HL-60 (cell line): ENCODE data around the gene CISD3.

Source experiments
- DNase-seq, 2 experiments: peaks; one replicate each; pipeline ENCODE4 v3.0.0-alpha.2; 2010 to 2020; ENCODE audit warnings: low read depth in 1 of 2, low spot score in 1 of 2
- H3K27ac ChIP-seq: fragments of 250-450 bp; sonication (Bioruptor Pico); replicated peaks from 2 replicates; pipeline ENCODE4 v1.5.1; 2020; ENCODE audit warnings: mild to moderate bottlenecking, moderate library complexity
- H3K27me3 ChIP-seq: fragments of 250-450 bp; sonication (Bioruptor Pico); 2 replicates; pipeline ENCODE4 v1.5.1; 2021; ENCODE audit warnings: mild to moderate bottlenecking, moderate library complexity; ENCODE audit not compliant: insufficient read depth, poor library complexity, severe bottlenecking
- H3K4me3 ChIP-seq: replicated peaks from 2 replicates; pipeline ENCODE4 v1.5.1; 2011; ENCODE audit warnings: mild to moderate bottlenecking, control low read depth, low read length; ENCODE audit not compliant: insufficient read depth
- GABPA ChIP-seq: IDR thresholded peaks from 2 replicates; pipeline ENCODE4 v1.6.1; 2012; ENCODE audit warnings: low read depth
- POLR2AphosphoS5 ChIP-seq: IDR thresholded peaks from 2 replicates; pipeline ENCODE4 v1.6.1; 2012; ENCODE audit warnings: low read depth
- SPI1 ChIP-seq: IDR thresholded peaks from 2 replicates; pipeline ENCODE4 v1.6.1; 2012; ENCODE audit warnings: low read depth, mild to moderate bottlenecking, borderline replicate concordance
- TF ChIP-seq, protein P1 (sequence below): IDR thresholded peaks from one replicate; pipeline ENCODE4 v1.5.1; 2011; ENCODE audit warnings: low read length, control low read depth, inconsistent platforms; ENCODE audit not compliant: insufficient read depth
- TF ChIP-seq, protein P2 (sequence below): IDR thresholded peaks from 2 replicates; pipeline ENCODE4 v1.6.1; 2012; ENCODE audit warnings: low read depth; ENCODE audit not compliant: insufficient replicate concordance

Gene CISD3

GRCh38 chr17:38738007-38738662 lies 8.0 kb downstream of the CISD3 start:
- Histone ChIP-seq H3K27ac (no peak overlapping the region), H3K4me3 (no peak overlapping the region), H3K27me3 (peaks cover 3% of the 10 kb centered on the region)
- no peak for DNase-seq
- TF ChIP-seq, protein P1, sequence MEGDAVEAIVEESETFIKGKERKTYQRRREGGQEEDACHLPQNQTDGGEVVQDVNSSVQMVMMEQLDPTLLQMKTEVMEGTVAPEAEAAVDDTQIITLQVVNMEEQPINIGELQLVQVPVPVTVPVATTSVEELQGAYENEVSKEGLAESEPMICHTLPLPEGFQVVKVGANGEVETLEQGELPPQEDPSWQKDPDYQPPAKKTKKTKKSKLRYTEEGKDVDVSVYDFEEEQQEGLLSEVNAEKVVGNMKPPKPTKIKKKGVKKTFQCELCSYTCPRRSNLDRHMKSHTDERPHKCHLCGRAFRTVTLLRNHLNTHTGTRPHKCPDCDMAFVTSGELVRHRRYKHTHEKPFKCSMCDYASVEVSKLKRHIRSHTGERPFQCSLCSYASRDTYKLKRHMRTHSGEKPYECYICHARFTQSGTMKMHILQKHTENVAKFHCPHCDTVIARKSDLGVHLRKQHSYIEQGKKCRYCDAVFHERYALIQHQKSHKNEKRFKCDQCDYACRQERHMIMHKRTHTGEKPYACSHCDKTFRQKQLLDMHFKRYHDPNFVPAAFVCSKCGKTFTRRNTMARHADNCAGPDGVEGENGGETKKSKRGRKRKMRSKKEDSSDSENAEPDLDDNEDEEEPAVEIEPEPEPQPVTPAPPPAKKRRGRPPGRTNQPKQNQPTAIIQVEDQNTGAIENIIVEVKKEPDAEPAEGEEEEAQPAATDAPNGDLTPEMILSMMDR = no peak
- TF ChIP-seq, protein P2, sequence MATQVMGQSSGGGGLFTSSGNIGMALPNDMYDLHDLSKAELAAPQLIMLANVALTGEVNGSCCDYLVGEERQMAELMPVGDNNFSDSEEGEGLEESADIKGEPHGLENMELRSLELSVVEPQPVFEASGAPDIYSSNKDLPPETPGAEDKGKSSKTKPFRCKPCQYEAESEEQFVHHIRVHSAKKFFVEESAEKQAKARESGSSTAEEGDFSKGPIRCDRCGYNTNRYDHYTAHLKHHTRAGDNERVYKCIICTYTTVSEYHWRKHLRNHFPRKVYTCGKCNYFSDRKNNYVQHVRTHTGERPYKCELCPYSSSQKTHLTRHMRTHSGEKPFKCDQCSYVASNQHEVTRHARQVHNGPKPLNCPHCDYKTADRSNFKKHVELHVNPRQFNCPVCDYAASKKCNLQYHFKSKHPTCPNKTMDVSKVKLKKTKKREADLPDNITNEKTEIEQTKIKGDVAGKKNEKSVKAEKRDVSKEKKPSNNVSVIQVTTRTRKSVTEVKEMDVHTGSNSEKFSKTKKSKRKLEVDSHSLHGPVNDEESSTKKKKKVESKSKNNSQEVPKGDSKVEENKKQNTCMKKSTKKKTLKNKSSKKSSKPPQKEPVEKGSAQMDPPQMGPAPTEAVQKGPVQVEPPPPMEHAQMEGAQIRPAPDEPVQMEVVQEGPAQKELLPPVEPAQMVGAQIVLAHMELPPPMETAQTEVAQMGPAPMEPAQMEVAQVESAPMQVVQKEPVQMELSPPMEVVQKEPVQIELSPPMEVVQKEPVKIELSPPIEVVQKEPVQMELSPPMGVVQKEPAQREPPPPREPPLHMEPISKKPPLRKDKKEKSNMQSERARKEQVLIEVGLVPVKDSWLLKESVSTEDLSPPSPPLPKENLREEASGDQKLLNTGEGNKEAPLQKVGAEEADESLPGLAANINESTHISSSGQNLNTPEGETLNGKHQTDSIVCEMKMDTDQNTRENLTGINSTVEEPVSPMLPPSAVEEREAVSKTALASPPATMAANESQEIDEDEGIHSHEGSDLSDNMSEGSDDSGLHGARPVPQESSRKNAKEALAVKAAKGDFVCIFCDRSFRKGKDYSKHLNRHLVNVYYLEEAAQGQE = no peak
- TF ChIP-seq SPI1 = no peak

DNA sequence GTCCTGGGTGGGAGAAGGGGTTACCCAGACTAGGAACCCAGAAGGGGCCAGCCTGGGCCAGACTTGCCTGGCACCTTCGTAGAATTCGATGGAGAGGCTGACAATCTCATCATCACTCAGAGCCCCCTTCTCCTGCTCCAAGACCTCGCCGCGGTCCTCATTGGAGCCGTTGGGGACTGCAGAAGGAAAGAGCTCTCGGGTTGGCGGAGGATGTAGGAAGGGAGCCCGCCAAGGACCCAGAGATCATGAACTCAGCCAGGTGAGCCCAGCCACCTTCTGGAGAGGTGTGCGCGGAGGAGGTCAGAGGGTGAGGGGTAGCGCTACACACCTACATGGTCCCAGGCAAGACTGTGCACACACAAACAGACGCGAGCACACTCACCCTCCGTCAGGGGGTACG lies 8.5 kb downstream of the CISD3 start:
- peaks cover 3% of the 10 kb centered on the region for H3K27me3 ChIP-seq
- TF ChIP-seq, protein P1 = no peak
- TF ChIP-seq POLR2AphosphoS5 (no peak), SPI1 (no peak)
- DNase-seq = no peak
- no peak overlapping the region for H3K27ac ChIP-seq
- H3K4me3 ChIP-seq = no peak overlapping the region

DNA sequence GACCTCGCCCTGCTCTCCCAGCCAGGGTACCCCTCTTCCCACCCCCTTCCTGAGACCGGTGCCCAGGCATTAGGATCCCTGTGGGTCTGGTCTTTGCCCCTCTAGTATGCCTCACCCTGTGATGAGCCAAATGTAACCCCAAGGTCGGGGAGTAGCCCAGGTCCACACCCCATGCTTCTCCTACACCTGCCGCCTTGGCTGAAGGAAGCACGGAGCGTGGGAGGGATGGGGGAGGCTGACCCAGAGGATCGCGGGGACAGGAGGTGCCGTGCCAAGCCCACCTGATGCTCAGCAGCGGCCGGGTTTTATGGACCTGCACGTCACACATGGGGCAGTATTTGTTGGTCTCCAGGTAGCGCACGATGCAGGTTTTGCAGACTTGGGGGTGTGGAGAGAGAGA lies 9.2 kb downstream of the CISD3 start:
- no peak for TF ChIP-seq SPI1
- TF ChIP-seq, protein P1 = no peak
- TF ChIP-seq GABPA = no peak
- TF ChIP-seq POLR2AphosphoS5 = no peak
- TF ChIP-seq, protein P2 = no peak
- H3K27ac ChIP-seq = no peak overlapping the region
- no peak overlapping the region for H3K4me3 ChIP-seq
- DNase-seq = no peak
- H3K27me3 ChIP-seq = peaks cover 3% of the 10 kb centered on the region

DNA sequence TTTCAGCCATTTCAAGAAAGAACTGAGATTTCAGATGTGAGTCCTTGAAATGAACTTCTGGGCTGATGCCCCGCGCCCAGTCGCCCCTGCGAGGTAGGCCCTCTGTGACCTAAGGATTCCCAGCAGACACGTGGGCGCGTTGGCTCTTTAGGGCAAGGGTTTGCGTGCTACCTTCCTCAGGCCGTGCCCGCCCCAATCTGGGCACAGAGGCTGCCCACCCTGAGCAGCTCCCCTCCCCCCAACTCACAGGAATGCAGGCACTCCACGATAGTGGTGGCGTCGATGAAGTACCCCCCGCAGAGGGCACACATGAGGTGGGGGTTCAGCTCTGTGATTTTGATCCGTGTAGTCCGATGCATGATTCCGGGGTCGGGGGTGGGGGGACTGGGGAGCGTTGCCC lies 9.9 kb downstream of the CISD3 start:
- Histone ChIP-seq H3K27me3 (peaks cover 6% of the 10 kb centered on the region), H3K27ac (no peak overlapping the region), H3K4me3 (no peak overlapping the region)
- no peak for TF ChIP-seq SPI1
- TF ChIP-seq GABPA = no peak
- no peak for TF ChIP-seq POLR2AphosphoS5
- TF ChIP-seq, protein P2 = no peak
- TF ChIP-seq, protein P1 = no peak
- no peak for DNase-seq
